K562 (cell line): ENCODE data around the gene AHCYL1. TPM values are rescaled to one million over a fixed set of nuclear protein-coding genes. Genes with fewer than 3 reads are reported as not detected.

Experiments
- ARID1B ChIP-seq: fragments of 450-650 bp; IDR thresholded peaks from 2 replicates; pipeline ENCODE4 v1.6.1; 2016; ENCODE audit warnings: antibody characterized with exemption, mild to moderate bottlenecking, inconsistent platforms
- ATF7 ChIP-seq: fragments of 450-650 bp; IDR thresholded peaks from 2 replicates; pipeline ENCODE4 v1.7.1; 2014; ENCODE audit warnings: mild to moderate bottlenecking, moderate library complexity
- BDP1 ChIP-seq: IDR thresholded peaks from 3 replicates; pipeline ENCODE4 v1.6.1; 2011; ENCODE audit not compliant: insufficient read length, insufficient read depth
- CBFA2T3 ChIP-seq: fragments of 450-650 bp; IDR thresholded peaks from 2 replicates; pipeline ENCODE4 v1.6.1; 2017
- CREBBP ChIP-seq: IDR thresholded peaks from one replicate; pipeline ENCODE4 v1.6.1; 2012; ENCODE audit warnings: low read depth, mild to moderate bottlenecking, control low read depth, inconsistent platforms, low read length
- E2F5 ChIP-seq: sonication (generic); formaldehyde crosslinking; IDR thresholded peaks from 2 replicates; pipeline ENCODE4 v1.8.0; 2022; ENCODE audit warnings: mild to moderate bottlenecking, missing genetic modification reagents
- FOS ChIP-seq: IDR thresholded peaks from 3 replicates; pipeline ENCODE4 v1.6.1; 2011; ENCODE audit not compliant: insufficient read length; ENCODE audit errors: extremely low read depth
- HDAC8 ChIP-seq: fragments of 450-650 bp; IDR thresholded peaks from 2 replicates; pipeline ENCODE4 v1.6.1; 2016; ENCODE audit warnings: mild to moderate bottlenecking, missing genetic modification characterization, moderate library complexity, missing compliant biosample characterization
- IRF2 ChIP-seq: sonication (generic); formaldehyde crosslinking; IDR thresholded peaks from 2 replicates; pipeline ENCODE4 v1.8.1; 2022; ENCODE audit warnings: mild to moderate bottlenecking, missing genetic modification reagents
- IRF9 ChIP-seq: fragments of 450-650 bp; IDR thresholded peaks from 2 replicates; pipeline ENCODE4 v1.6.1; 2016; ENCODE audit warnings: missing biosample characterization, missing genetic modification characterization
- KLF13 ChIP-seq: fragments of 450-650 bp; IDR thresholded peaks from 2 replicates; pipeline ENCODE4 v1.6.1; 2016; ENCODE audit warnings: missing genetic modification characterization, low read depth, mild to moderate bottlenecking, missing compliant biosample characterization, moderate library complexity, borderline replicate concordance
- LEF1 ChIP-seq: fragments of 450-650 bp; IDR thresholded peaks from 2 replicates; pipeline ENCODE4 v1.6.1; 2016; ENCODE audit warnings: mild to moderate bottlenecking
- NCOA2 ChIP-seq, 2 experiments: fragments of 450-650 bp; IDR thresholded peaks; 2 replicates each; pipeline ENCODE4 v1.6.1; 2018; ENCODE audit warnings: mild to moderate bottlenecking in 2 of 2, moderate library complexity in 1 of 2; ENCODE audit not compliant: partially characterized antibody in 2 of 2
- NFRKB ChIP-seq: fragments of 450-650 bp; IDR thresholded peaks from 2 replicates; pipeline ENCODE4 v1.6.1; 2016; ENCODE audit warnings: low read depth
- PPARD ChIP-seq: fragments of 250-450 bp; sonication (Bioruptor Pico); IDR thresholded peaks from 2 replicates; pipeline ENCODE4 v1.8.0; 2022; ENCODE audit warnings: inconsistent platforms, mild to moderate bottlenecking, moderate library complexity
- PTRF ChIP-seq: fragments of 450-650 bp; IDR thresholded peaks from 2 replicates; pipeline ENCODE4 v1.6.1; 2016; ENCODE audit warnings: mild to moderate bottlenecking, missing genetic modification characterization, missing compliant biosample characterization
- PYGO2 ChIP-seq: fragments of 450-650 bp; IDR thresholded peaks from 2 replicates; pipeline ENCODE4 v1.6.1; 2016; ENCODE audit warnings: mild to moderate bottlenecking, missing genetic modification characterization, moderate library complexity, missing compliant biosample characterization
- RBM17 ChIP-seq: fragments of 200-400 bp; formaldehyde crosslinking; IDR thresholded peaks from 2 replicates; pipeline ENCODE4 v1.6.1; 2017; ENCODE audit warnings: low read depth, mild to moderate bottlenecking, low read length, borderline replicate concordance
- SRSF7 ChIP-seq: fragments of 200-400 bp; formaldehyde crosslinking; optimal IDR thresholded peaks from 2 replicates; pipeline ENCODE3; 2017; ENCODE audit warnings: mild to moderate bottlenecking, low read depth, low read length
- TEAD2 ChIP-seq: fragments of 450-650 bp; IDR thresholded peaks from 2 replicates; pipeline ENCODE4 v1.6.1; 2016; ENCODE audit warnings: missing genetic modification characterization, control low read depth, missing compliant biosample characterization
- USF1 ChIP-seq: sonication (generic); formaldehyde crosslinking; IDR thresholded peaks from 2 replicates; pipeline ENCODE4 v1.9.0; 2022; ENCODE audit warnings: mild to moderate bottlenecking, missing genetic modification reagents
- ZNF232 ChIP-seq: sonication (generic); formaldehyde crosslinking; IDR thresholded peaks from 2 replicates; pipeline ENCODE4 v1.8.0; 2022; ENCODE audit warnings: mild to moderate bottlenecking, missing genetic modification reagents
- ZNF253 ChIP-seq: fragments of 250-450 bp; sonication (Bioruptor Pico); conservative IDR thresholded peaks from 2 replicates; pipeline ENCODE4 v1.6.1; 2021; ENCODE audit warnings: mild to moderate bottlenecking
- ZNF280B ChIP-seq: fragments of 250-450 bp; sonication (Bioruptor Pico); IDR thresholded peaks from 2 replicates; pipeline ENCODE4 v1.5.1; 2021; ENCODE audit warnings: mild to moderate bottlenecking
- ZNF324 ChIP-seq: fragments of 250-450 bp; sonication (Bioruptor Pico); IDR thresholded peaks from 2 replicates; pipeline ENCODE4 v1.4.0; 2020; ENCODE audit warnings: mild to moderate bottlenecking
- ZNF507 ChIP-seq: conservative IDR thresholded peaks from 2 replicates; pipeline ENCODE4 v1.6.1; 2017; ENCODE audit warnings: missing genetic modification characterization, missing compliant biosample characterization
- ZNF696 ChIP-seq: fragments of 250-450 bp; sonication (Bioruptor Pico); conservative IDR thresholded peaks from 2 replicates; pipeline ENCODE4 v1.4.0; 2020; ENCODE audit warnings: mild to moderate bottlenecking, moderate library complexity
- ZNF699 ChIP-seq: fragments of 250-450 bp; sonication (Bioruptor Pico); IDR thresholded peaks from 2 replicates; pipeline ENCODE4 v1.8.0; 2021; ENCODE audit warnings: mild to moderate bottlenecking, moderate library complexity; ENCODE audit not compliant: insufficient replicate concordance
- ZNF79 ChIP-seq: fragments of 250-450 bp; sonication (Bioruptor Pico); IDR thresholded peaks from 2 replicates; pipeline ENCODE4 v1.4.0; 2020; ENCODE audit warnings: low read depth, mild to moderate bottlenecking, moderate library complexity
- polyA plus RNA-seq, 8 experiments: library from polyadenylated mRNA; depleted of rRNA in 4 of 8; stranded (reverse) in 5 of 8; unstranded in 3 of 8; fragments of >200 nt; fragmentation: Nextera tagmentation in 2 of 8; fragmentation: Illumina TruSeq in 1 of 8; extraction: Ambion mirVana in 2 of 8; extraction: Trizol in 1 of 8; gene quantifications; 2 replicates each; pipeline versions ENCODE4 v1.2.1 to v1.2.3, GENCODE V29; 2011 to 2014; ENCODE audit warnings: inconsistent platforms in 1 of 8, missing spikeins in 1 of 8
- total RNA-seq, 7 experiments: library from RNA; depleted of rRNA in 6 of 7; stranded (reverse); fragments of >200 nt in 6 of 7; fragmentation: Illumina TruSeq in 2 of 7; extraction: Trizol in 2 of 7; gene quantifications; 2 replicates each; pipeline versions ENCODE4 v1.2.1 to v1.2.3, GENCODE V29; 2011 to 2021; ENCODE audit warnings: low replicate concordance in 1 of 7

Gene AHCYL1
- total and polyA plus RNA-seq, 9 of the 15 experiments (the other 6 are each of a cell fraction or from before 2014, with no cell fraction given), result 27.3 to 118 (median 44.5) TPM

GRCh38 chr1:110057963-110058518, 73.5 kb downstream of the AHCYL1 start (continued):
- TF ChIP-seq ATF7, result no peak; the same call in 1 of the 2 replicates
- TF ChIP-seq SRSF7, result no peak
- TF ChIP-seq PYGO2 (tag), result no peak
- no peak for TF ChIP-seq BDP1
- no peak for TF ChIP-seq IRF9 (tag)
- TF ChIP-seq ARID1B, result peak; percentile 55
- TF ChIP-seq NCOA2 (IDR thresholded peaks at IDR 0.05; ENCODE audit: partially characterized antibody in 2 of 2), result no peak
- no peak for TF ChIP-seq USF1 (CRISPR knock-in tag)
- no peak for TF ChIP-seq ZNF696 (CRISPR knock-in tag)
- TF ChIP-seq ZNF699 (CRISPR knock-in tag), result no peak
- TF ChIP-seq CBFA2T3, result peak; percentile 65
- no peak for TF ChIP-seq ZNF507 (tag)
- no peak for TF ChIP-seq ZNF324 (CRISPR knock-in tag)
- no peak for TF ChIP-seq HDAC8
- no peak for TF ChIP-seq ZNF253 (CRISPR knock-in tag)
- no peak for TF ChIP-seq ZNF280B
- no peak for TF ChIP-seq KLF13
- no peak for TF ChIP-seq PTRF (tag)
- no peak for TF ChIP-seq NFRKB
- no peak for TF ChIP-seq E2F5
- no peak for TF ChIP-seq LEF1
- TF ChIP-seq FOS, result no peak
- TF ChIP-seq PPARD (CRISPR knock-in tag), result no peak
- no peak for TF ChIP-seq TEAD2
- TF ChIP-seq ZNF232 (CRISPR knock-in tag), result no peak
- no peak for TF ChIP-seq RBM17
- no peak for TF ChIP-seq CREBBP
- no peak for TF ChIP-seq ZNF79 (CRISPR knock-in tag)
- TF ChIP-seq IRF2 (CRISPR knock-in tag), result no peak
